Common myeloid progenitor, CD34-positive (primary cell): Measurements from ENCODE around the gene SUFU.

ENCODE experiments used
- CTCF ChIA-PET: fragments of 350-600 bp; sonication (Branson Sonifier 250); formaldehyde crosslinking; loops from one replicate; lab custom pipeline; 2021; ENCODE audit warnings: antibody characterized with exemption; lab: Charles Lee
- POLR2A ChIA-PET: fragments of 350-600 bp; sonication (Branson Sonifier 250); formaldehyde crosslinking; loops from one replicate; lab custom pipeline; 2021; ENCODE audit warnings: antibody characterized with exemption; lab: Charles Lee
- DNase-seq, 3 donors: peaks; one replicate each; pipeline versions ENCODE4 v3.0.0 to v3.0.0-alpha.2; 2013
- H3K27ac ChIP-seq, 2 experiments: 1 replicate in 1 of 2; 2 replicates in 1 of 2; pipeline ENCODE4 v1.7.0; 2013; ENCODE audit warnings: inconsistent platforms in 2 of 2, low read length in 2 of 2, mild to moderate bottlenecking in 2 of 2, low read depth in 1 of 2, moderate library complexity in 1 of 2; ENCODE audit not compliant: severe bottlenecking in 2 of 2, insufficient read depth in 1 of 2, poor library complexity in 1 of 2
- H3K27me3 ChIP-seq, 5 experiments: replicated peaks in 2 of 5; 1 replicate in 3 of 5; 2 replicates in 2 of 5; pipeline versions ENCODE4 v1.6.1 to v1.7.0; 2013; ENCODE audit warnings: low read length in 4 of 5, mild to moderate bottlenecking in 2 of 5, moderate library complexity in 2 of 5, inconsistent platforms in 1 of 5; ENCODE audit not compliant: insufficient read depth in 5 of 5, control insufficient read depth in 4 of 5
- H3K36me3 ChIP-seq, 4 experiments: 1 replicate in 2 of 4; 2 replicates in 2 of 4; pipeline versions ENCODE4 v1.6.1 to v1.7.0; 2013; ENCODE audit warnings: low read length in 3 of 4, control low read depth in 1 of 4, mild to moderate bottlenecking in 1 of 4; ENCODE audit not compliant: control insufficient read depth in 4 of 4, insufficient read depth in 4 of 4
- H3K4me1 ChIP-seq, 4 experiments: 1 replicate in 3 of 4; 2 replicates in 1 of 4; pipeline versions ENCODE4 v1.6.1 to v1.7.1; 2013; ENCODE audit warnings: low read length in 3 of 4, mild to moderate bottlenecking in 3 of 4, control low read depth in 1 of 4, inconsistent platforms in 1 of 4, moderate library complexity in 1 of 4; ENCODE audit not compliant: control insufficient read depth in 4 of 4, insufficient read depth in 4 of 4; ENCODE audit errors: control extremely low read depth in 1 of 4
- H3K4me3 ChIP-seq, 7 experiments: 1 replicate in 4 of 7; 2 replicates in 3 of 7; pipeline versions ENCODE4 v1.5.1 to v1.7.0; 2013; ENCODE audit warnings: mild to moderate bottlenecking in 7 of 7, low read length in 6 of 7, moderate library complexity in 6 of 7, inconsistent platforms in 2 of 7, low read depth in 2 of 7, control low read depth in 1 of 7; ENCODE audit not compliant: insufficient read depth in 4 of 7, control insufficient read depth in 1 of 7; ENCODE audit errors: extremely low read depth in 1 of 7
- H3K9me3 ChIP-seq, 5 experiments: 1 replicate in 4 of 5; 2 replicates in 1 of 5; pipeline versions ENCODE4 v1.6.1 to v1.7.1; 2013; ENCODE audit warnings: low read length in 4 of 5, mild to moderate bottlenecking in 2 of 5, inconsistent platforms in 1 of 5, low read depth in 1 of 5, moderate library complexity in 1 of 5; ENCODE audit not compliant: control insufficient read depth in 4 of 5, insufficient read depth in 2 of 5; ENCODE audit errors: control extremely low read depth in 1 of 5
- WGBS: methylation state at CpG from one replicate; pipeline ENCODE4 v1.1.5; 2013; ENCODE audit not compliant: insufficient coverage; 5-methylcytosine and 5-hydroxymethylcytosine counted together

The SUFU gene

GRCh38 chr10:102509387-102509786 lies 5.6 kb downstream of the SUFU start:
- CTCF ChIA-PET = interaction anchor here (0.7 to 3.9 kb wide), 6 partner anchors 13 to 279 kb away, joined by 3 to 23 read pairs (median 4); no protein-coding TSS in a partner anchor
- peaks cover 7 to 41% (median 26%) of the 10 kb centered on the region in 4 experiments for H3K36me3 ChIP-seq
- no CpG with 5 or more reads among the region's 2 CpGs for WGBS
- H3K27me3 ChIP-seq = no peaks in the 10 kb centered on the region
- H3K4me1 ChIP-seq = peaks cover 9 to 43% (median 27%) of the 10 kb centered on the region in 4 experiments
- no peak overlapping the region for H3K27ac ChIP-seq
- H3K4me3 ChIP-seq = no peak overlapping the region
- peak; percentile 25 to 64 (median 56) for DNase-seq
- H3K9me3 ChIP-seq = no peaks in the 10 kb centered on the region
- POLR2A ChIA-PET = no interaction called here

- CTCF ChIA-PET = interaction anchor here (1.0 to 1.3 kb wide), 3 partner anchors 9 to 44 kb away, joined by 3 read pairs; no protein-coding TSS in a partner anchor
- no peaks in the 10 kb centered on the region for H3K27me3 ChIP-seq
- H3K4me3 ChIP-seq = no peak overlapping the region
- peak overlapping the region in 1 of 2 experiments; percentile 27 for H3K27ac ChIP-seq
- no peaks in the 10 kb centered on the region for H3K9me3 ChIP-seq
- WGBS = 51% methylated on average over 5 of the region's 6 CpGs
- H3K4me1 ChIP-seq = peaks cover 2 to 28% (median 15%) of the 10 kb centered on the region in 4 experiments
- POLR2A ChIA-PET = interaction anchor here (0.6 to 1.4 kb wide), 5 partner anchors 16 to 1465 kb away, joined by 3 to 5 read pairs (median 4); no protein-coding TSS in a partner anchor
- peaks cover 11 to 48% (median 27%) of the 10 kb centered on the region in 4 experiments for H3K36me3 ChIP-seq
- peak; percentile 29 to 61 (median 60) for DNase-seq
Observed at GRCh38 chr10:102511583-102512274, 8.0 kb downstream of the SUFU start.

GRCh38 chr10:102514487-102515311 lies 10.9 kb downstream of the SUFU start:
- Histone ChIP-seq H3K4me1 (peaks cover 0 to 15% (median 9%) of the 10 kb centered on the region in 4 experiments), H3K36me3 (peaks cover 4 to 43% (median 27%) of the 10 kb centered on the region in 4 experiments), H3K9me3 (no peaks in the 10 kb centered on the region), H3K4me3 (no peak overlapping the region), H3K27ac (no peak overlapping the region), H3K27me3 (no peaks in the 10 kb centered on the region)
- ChIA-PET POLR2A (no interaction called here), CTCF (interaction anchor here (0.6 to 1.2 kb wide), 2 partner anchors 12 to 205 kb away, joined by 3 to 5 read pairs; partner anchors contain the start of gene ACTR1A)
- DNase-seq = no peak
- 95% methylated on average over 10 of the region's 12 CpGs for WGBS

GRCh38 chr10:102515724-102516123 lies 12.0 kb downstream of the SUFU start:
- Histone ChIP-seq H3K27ac (no peak overlapping the region), H3K4me3 (no peak overlapping the region), H3K9me3 (no peaks in the 10 kb centered on the region), H3K36me3 (peaks cover 6 to 39% (median 27%) of the 10 kb centered on the region in 4 experiments), H3K27me3 (no peaks in the 10 kb centered on the region), H3K4me1 (peaks cover 0 to 12% (median 8%) of the 10 kb centered on the region in 4 experiments)
- ChIA-PET POLR2A (no interaction called here), CTCF (interaction anchor here (1.2 to 3.3 kb wide), 2 partner anchors 12 to 13 kb away, joined by 3 to 17 read pairs; partner anchors contain the start of genes ACTR1A and SUFU)
- DNase-seq = no peak
- WGBS = 96% methylated on average over 3 of the region's 3 CpGs

- POLR2A ChIA-PET = no interaction called here
- Histone ChIP-seq H3K9me3 (no peaks in the 10 kb centered on the region), H3K4me3 (no peak overlapping the region), H3K4me1 (no peaks in the 10 kb centered on the region), H3K36me3 (peaks cover 8 to 40% (median 32%) of the 10 kb centered on the region in 4 experiments), H3K27ac (no peak overlapping the region), H3K27me3 (no peaks in the 10 kb centered on the region)
- WGBS = no CpG with 5 or more reads among the region's 3 CpGs
- CTCF ChIA-PET = interaction anchor here (1.0 to 3.3 kb wide), 2 partner anchors 14 to 25 kb away, joined by 3 to 17 read pairs; partner anchors contain the start of genes ACTR1A and SUFU
- no peak for DNase-seq
Observed at GRCh38 chr10:102517553-102517952, 13.8 kb downstream of the SUFU start.

- Histone ChIP-seq H3K27ac (no peak overlapping the region), H3K4me3 (no peak overlapping the region), H3K36me3 (peaks cover 9 to 36% (median 31%) of the 10 kb centered on the region in 4 experiments), H3K9me3 (no peaks in the 10 kb centered on the region), H3K4me1 (no peaks in the 10 kb centered on the region), H3K27me3 (no peaks in the 10 kb centered on the region)
- ChIA-PET POLR2A (interaction anchor here (1.4 kb wide), 1 partner anchor 12 kb away, joined by 5 read pairs; no protein-coding TSS in a partner anchor), CTCF (interaction anchor here (1.5 to 3.3 kb wide), 2 partner anchors 12 to 15 kb away, joined by 3 to 17 read pairs; partner anchors contain the start of genes ACTR1A and SUFU)
- DNase-seq = no peak
- WGBS = 96% methylated on average over 7 of the region's 12 CpGs
Observed at GRCh38 chr10:102519246-102519825, 15.6 kb downstream of the SUFU start.
